ENCODE measurements around the gene MRPS16. TPM values are rescaled to one million over a fixed set of nuclear protein-coding genes. Genes with fewer than 3 reads are reported as not detected.

The MRPS16 gene
- total and polyA plus RNA-seq, 2 of the 13 experiments (the other 11 are each of a cell fraction or from before 2014, with no cell fraction given): 70.1 to 135 TPM

DNA sequence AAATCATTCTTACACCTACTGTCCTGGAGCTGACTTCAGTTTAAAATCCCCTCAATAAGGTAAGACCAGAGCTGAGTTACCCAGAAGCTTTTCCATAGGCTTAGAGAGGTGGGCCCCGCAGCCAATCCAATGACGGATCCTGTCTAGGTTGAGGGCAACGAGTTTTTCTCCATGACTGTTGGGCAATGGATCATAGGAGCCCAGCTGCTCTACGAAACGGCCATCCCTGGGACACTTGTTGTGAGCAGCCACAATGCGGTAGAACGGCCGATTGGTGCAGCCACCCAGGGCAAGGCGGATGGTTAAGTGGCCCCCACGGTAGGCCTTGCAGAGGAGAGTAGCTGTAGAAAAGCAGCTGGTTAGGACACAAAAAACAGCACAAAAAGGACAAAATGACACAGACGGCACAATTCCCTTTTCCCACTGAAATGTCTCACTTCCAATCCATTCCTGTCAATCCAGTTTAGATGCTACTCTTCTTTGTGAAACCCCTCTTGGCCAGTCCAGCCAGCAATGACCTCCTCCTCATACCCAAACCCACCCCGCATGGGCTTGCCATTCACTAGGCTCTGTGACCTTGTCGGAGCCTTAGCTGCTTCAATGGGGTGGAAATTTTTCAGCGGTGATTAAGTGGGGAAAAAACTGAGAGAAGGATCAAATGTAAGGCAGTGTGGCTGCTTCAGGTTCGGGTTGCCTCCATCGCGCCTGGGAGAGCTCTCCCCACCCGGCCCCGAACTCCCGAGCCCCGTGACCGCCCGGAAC, 580 bp downstream of the MRPS16 start (continued):
- TF ChIP-seq, protein P1, sequence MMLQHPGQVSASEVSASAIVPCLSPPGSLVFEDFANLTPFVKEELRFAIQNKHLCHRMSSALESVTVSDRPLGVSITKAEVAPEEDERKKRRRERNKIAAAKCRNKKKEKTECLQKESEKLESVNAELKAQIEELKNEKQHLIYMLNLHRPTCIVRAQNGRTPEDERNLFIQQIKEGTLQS (CRISPR knock-in tag; IDR thresholded peaks at IDR 0.05): no peak
- TF ChIP-seq CAMTA2 (CRISPR knock-in tag; IDR thresholded peaks at IDR 0.05; ENCODE audit: borderline replicate concordance) (no peak), ZFAT (CRISPR knock-in tag; conservative IDR thresholded peaks at IDR 0.05) (no peak), NR2F6 (IDR thresholded peaks at IDR 0.05) (no peak), NR2F6 (CRISPR knock-in tag; IDR thresholded peaks at IDR 0.05) (no peak), CHD2 (IDR thresholded peaks at IDR 0.05; ENCODE audit: low read depth, low read length) (no peak), ZNF558 (CRISPR knock-in tag; IDR thresholded peaks at IDR 0.05; ENCODE audit: borderline replicate concordance) (no peak), ZNF235 (CRISPR knock-in tag; IDR thresholded peaks at IDR 0.05; ENCODE audit: borderline replicate concordance) (no peak), ZNF737 (CRISPR knock-in tag; IDR thresholded peaks at IDR 0.05; ENCODE audit: borderline replicate concordance) (no peak), HES4 (CRISPR knock-in tag; IDR thresholded peaks at IDR 0.05; ENCODE audit: borderline replicate concordance) (no peak), FOXP1 (IDR thresholded peaks at IDR 0.05) (no peak), FOXP1 (CRISPR knock-in tag; IDR thresholded peaks at IDR 0.05) (no peak), HNRNPH1 (optimal IDR thresholded peaks at IDR 0.05; ENCODE audit: low read depth, low read length) (no peak), HDAC1 (CRISPR knock-in tag; IDR thresholded peaks at IDR 0.05) (no peak), ZSCAN30 (CRISPR knock-in tag; IDR thresholded peaks at IDR 0.05) (no peak), ZNF451 (CRISPR knock-in tag; IDR thresholded peaks at IDR 0.05) (0 out of 2 replicates have a peak, but pooled peaks have one; percentile 9), BCL6 (CRISPR knock-in tag; IDR thresholded peaks at IDR 0.05) (no peak), PPARG (CRISPR knock-in tag; conservative IDR thresholded peaks at IDR 0.05) (no peak), ZBTB38 (CRISPR knock-in tag; IDR thresholded peaks at IDR 0.05) (no peak; the same call in 1 of the 2 replicates)
- TF ChIP-seq, protein P2, sequence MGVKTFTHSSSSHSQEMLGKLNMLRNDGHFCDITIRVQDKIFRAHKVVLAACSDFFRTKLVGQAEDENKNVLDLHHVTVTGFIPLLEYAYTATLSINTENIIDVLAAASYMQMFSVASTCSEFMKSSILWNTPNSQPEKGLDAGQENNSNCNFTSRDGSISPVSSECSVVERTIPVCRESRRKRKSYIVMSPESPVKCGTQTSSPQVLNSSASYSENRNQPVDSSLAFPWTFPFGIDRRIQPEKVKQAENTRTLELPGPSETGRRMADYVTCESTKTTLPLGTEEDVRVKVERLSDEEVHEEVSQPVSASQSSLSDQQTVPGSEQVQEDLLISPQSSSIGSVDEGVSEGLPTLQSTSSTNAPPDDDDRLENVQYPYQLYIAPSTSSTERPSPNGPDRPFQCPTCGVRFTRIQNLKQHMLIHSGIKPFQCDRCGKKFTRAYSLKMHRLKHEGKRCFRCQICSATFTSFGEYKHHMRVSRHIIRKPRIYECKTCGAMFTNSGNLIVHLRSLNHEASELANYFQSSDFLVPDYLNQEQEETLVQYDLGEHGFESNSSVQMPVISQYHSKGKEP (CRISPR knock-in tag; IDR thresholded peaks at IDR 0.05): no peak
- TF ChIP-seq, protein P3, sequence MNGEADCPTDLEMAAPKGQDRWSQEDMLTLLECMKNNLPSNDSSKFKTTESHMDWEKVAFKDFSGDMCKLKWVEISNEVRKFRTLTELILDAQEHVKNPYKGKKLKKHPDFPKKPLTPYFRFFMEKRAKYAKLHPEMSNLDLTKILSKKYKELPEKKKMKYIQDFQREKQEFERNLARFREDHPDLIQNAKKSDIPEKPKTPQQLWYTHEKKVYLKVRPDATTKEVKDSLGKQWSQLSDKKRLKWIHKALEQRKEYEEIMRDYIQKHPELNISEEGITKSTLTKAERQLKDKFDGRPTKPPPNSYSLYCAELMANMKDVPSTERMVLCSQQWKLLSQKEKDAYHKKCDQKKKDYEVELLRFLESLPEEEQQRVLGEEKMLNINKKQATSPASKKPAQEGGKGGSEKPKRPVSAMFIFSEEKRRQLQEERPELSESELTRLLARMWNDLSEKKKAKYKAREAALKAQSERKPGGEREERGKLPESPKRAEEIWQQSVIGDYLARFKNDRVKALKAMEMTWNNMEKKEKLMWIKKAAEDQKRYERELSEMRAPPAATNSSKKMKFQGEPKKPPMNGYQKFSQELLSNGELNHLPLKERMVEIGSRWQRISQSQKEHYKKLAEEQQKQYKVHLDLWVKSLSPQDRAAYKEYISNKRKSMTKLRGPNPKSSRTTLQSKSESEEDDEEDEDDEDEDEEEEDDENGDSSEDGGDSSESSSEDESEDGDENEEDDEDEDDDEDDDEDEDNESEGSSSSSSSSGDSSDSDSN (CRISPR knock-in tag; IDR thresholded peaks at IDR 0.05): no peak
- TF ChIP-seq, protein P4, sequence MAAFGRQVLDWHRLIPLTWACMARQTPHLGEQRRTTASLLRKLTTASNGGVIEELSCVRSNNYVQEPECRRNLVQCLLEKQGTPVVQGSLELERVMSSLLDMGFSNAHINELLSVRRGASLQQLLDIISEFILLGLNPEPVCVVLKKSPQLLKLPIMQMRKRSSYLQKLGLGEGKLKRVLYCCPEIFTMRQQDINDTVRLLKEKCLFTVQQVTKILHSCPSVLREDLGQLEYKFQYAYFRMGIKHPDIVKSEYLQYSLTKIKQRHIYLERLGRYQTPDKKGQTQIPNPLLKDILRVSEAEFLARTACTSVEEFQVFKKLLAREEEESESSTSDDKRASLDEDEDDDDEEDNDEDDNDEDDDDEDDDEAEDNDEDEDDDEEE (CRISPR knock-in tag; IDR thresholded peaks at IDR 0.05): no peak
